LNCAP (cell line): ENCODE data around the gene NPAS3.

Experiments used
- TF ChIP-seq, protein P1 (sequence below): fragments of 450-650 bp; IDR thresholded peaks from 2 replicates; pipeline ENCODE4 v1.5.1; 2017; ENCODE audit warnings: mild to moderate bottlenecking

The NPAS3 gene

DNA sequence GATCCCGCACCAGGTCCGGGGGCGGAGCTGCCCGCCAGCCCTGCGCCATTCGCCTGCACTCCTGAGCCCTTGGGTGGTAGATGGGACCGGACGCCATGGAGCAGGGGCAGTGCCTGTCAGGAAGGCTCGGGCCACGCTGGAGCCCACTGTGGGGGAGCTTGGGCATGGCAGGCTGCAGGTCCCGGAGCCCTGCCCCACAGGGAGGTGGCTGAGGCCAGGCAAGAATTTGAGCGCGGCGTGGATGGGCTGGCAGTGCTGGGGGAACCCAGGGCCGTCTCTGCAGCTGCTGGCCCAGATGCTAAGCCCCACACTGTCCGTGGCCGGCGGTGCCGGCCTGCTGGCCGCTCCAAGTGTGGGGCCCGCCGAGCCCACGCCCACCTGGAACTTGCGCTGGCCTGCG lies 260.0 kb downstream of the NPAS3 start:
- TF ChIP-seq, protein P1, sequence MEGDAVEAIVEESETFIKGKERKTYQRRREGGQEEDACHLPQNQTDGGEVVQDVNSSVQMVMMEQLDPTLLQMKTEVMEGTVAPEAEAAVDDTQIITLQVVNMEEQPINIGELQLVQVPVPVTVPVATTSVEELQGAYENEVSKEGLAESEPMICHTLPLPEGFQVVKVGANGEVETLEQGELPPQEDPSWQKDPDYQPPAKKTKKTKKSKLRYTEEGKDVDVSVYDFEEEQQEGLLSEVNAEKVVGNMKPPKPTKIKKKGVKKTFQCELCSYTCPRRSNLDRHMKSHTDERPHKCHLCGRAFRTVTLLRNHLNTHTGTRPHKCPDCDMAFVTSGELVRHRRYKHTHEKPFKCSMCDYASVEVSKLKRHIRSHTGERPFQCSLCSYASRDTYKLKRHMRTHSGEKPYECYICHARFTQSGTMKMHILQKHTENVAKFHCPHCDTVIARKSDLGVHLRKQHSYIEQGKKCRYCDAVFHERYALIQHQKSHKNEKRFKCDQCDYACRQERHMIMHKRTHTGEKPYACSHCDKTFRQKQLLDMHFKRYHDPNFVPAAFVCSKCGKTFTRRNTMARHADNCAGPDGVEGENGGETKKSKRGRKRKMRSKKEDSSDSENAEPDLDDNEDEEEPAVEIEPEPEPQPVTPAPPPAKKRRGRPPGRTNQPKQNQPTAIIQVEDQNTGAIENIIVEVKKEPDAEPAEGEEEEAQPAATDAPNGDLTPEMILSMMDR = no peak

DNA sequence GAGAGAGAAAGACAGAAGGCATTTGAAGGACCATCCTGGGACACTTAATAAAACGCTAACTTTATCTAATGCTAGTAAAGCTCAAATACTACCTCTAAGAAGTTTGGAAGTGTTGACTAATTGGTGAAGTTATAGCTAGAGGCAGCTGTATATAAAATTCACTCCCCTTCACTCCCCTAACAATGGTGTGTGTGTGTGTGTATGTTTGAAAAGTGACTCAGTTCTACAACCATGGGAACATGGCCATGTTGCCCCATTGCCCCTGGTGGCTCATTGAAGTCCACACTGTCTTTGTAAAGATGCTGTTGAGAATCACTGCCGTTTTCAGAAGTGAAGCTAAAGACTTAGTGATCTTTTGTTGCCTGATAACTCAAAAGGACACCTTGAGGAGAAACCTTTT lies 262.4 kb downstream of the NPAS3 start:
- TF ChIP-seq, protein P1 = no peak

DNA sequence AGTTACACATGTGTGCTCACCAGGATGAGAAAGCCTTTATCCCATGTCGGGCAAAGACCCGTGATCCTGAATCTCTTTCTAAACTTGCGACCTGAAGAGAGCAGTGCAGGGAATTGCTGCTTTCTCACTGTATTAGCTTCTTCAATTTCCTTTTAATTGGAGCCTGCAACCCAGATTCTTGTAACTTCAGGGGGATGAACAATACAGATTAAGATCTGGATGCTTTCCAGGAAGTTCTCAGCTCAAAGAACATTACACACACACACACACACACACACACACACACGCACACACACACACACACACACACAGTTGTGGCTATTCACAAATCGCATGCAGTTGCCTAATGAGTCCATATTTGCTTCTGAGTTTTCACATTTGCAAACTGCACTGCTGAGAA lies 268.3 kb downstream of the NPAS3 start:
- TF ChIP-seq, protein P1 = no peak

DNA sequence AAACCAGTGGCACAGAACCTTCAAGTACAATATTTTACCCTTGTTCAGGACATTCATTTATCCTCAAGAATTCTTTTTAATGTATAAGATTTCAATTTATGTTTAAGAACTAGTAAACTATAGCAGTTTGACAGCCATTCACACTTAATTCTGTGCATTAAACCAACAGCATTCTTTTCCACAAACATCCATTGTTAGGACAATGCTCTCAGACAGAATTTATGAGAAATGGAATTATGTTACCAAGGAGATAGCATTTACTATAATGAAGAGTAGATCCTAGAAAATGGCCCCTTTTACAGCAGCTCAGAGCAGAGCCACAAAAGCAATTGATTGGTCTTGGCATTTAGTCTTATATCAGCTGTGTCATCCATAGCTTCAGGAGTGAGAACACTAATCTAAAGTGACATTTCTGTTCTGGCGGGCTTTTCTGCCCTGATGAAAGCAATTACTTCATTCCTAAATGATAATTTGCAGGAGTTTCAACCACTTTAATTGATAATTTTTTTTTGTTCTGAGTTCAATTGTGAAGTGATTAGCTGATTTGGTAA lies 268.9 kb downstream of the NPAS3 start:
- TF ChIP-seq, protein P1 = no peak

GRCh38 chr14:33210311-33210710 lies 271.6 kb downstream of the NPAS3 start:
- TF ChIP-seq, protein P1 = no peak

GRCh38 chr14:33218026-33218425 lies 279.3 kb downstream of the NPAS3 start:
- TF ChIP-seq, protein P1 = no peak

GRCh38 chr14:33219957-33220356 lies 281.3 kb downstream of the NPAS3 start:
- TF ChIP-seq, protein P1 = no peak

DNA sequence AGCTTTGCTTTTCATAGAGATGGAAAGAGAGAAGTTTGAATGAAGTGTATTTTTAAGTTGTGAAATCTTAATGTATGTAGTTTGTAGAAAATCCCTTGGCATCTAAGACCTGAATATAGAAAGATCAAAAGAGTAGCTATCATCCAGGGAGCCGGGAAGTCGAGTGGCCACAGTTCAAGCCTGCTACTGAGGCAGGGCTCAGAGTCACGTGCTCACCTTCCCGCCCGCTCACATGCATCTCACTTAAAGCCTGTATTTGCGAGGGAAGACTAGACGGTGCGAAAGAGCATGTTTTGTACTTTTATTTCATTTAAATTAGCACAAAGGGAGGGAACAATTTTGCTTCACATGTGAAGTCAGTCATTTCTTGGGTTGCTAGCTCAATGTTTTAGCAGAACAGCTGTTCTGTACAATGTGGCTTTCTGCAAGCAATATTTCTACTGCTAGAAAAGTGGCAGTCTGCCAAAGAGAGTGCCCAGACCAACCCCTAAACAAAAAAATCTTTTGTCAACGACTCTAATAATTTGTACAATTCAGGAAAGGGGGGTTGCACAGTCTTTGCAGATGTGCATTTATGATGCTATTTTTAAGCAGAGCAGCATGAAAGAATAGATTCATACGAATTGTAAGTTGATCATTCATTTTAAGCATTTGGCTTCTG lies 290.7 kb downstream of the NPAS3 start:
- TF ChIP-seq, protein P1 = no peak
